ENCODE measurements around the gene HHAT.
"Not testable (repeated sequence)": the region's sequence is repeated elsewhere in the genome, so short reads cannot be mapped to it uniquely, and the experiment has no call there.

The HHAT gene

DNA sequence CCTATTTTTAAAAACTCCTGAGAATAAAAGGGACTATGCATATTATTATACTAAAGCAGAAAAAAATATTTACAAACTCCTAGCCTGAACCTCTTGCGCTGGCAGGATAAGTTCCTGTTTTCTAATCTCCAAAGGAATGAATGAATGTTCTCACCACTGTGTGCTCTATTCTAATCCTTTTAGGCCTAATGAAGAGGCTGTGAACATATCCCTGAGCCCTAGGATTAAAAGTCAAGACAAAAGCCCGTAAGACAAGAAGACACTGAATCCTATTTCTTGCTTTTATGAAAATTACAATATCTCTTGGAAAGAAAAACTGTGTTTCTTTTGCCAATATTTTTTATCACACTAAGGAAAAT, 317.5 kb downstream of the HHAT start:
- no peak for DNase-seq (ENCODE audit: low read depth in 2 of 2)

DNA sequence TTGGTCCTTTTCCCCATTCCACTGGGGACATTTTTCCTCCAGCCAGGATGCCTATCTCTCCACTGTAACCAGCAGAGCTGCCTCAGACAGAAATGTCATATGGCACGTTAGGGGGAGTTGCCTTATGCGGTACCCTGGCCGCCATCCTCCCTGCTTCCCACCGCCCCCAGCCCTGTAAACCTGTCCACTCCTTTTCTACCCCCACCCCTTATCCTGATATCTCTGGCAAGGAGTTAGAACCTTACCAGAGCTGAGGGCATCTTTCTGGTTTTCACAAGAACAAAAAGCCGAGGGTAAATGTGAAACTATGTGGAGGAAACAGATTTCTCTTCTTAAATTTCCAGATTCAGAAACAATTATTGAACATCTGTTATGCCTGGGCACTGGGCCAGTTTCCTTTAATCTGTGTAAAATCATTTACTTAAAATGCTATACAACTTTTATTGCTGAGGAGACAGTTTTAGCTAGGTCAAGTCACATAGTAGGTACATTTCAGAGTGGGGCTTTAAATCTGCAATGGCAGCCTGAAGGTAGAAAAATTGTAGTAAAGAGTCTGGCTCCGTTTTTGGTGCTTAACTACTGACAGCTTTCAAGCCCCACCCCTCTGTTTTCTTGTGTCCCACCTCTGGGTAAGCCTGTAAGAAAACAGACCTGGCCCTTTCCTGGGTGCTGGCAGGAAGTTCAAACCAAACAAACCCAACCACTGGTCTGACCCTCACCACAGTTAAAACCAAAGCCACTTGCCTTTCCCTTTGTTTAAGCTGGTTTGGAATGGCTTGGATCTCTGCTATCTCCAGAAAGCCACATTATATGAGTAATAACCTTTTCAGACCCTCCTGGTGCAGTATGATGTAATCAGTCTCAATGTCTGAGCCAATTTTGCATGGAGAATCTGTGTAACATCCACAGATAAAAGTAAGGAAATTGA, 319.0 kb downstream of the HHAT start:
- DNase-seq (ENCODE audit: low read depth in 2 of 2), result no peak

DNA sequence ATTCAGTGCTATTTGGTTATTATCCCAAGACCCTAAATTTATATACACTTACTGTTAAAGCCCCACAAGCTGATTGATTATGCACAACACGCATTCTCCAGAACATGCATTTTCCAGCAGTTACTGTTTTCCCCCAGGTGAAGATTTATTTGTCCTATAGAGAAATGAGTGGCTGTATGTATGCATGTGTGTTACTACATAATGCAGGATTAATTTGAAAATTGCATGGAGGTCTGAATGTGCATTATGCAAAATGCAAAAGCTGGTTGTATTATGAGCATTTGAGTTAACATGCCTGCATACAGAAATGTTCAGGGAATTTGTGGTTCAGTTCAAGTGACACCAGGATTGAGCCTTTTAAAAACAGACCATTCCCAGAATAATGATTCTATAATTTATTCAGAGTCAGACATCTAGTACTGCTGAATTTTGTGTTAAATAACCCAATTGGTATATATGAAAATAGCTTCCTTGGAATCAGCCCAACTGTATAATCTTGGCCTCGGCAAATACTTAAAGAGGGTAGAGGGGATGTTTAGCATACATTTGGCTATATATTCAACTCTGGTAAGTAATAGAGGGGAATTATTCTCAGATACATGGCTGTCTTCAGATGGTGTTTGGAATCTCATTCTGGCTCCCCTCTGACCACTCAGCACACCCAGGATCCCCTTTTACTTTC, 320.0 kb downstream of the HHAT start:
- DNase-seq (ENCODE audit: low read depth in 2 of 2), result no peak

DNA sequence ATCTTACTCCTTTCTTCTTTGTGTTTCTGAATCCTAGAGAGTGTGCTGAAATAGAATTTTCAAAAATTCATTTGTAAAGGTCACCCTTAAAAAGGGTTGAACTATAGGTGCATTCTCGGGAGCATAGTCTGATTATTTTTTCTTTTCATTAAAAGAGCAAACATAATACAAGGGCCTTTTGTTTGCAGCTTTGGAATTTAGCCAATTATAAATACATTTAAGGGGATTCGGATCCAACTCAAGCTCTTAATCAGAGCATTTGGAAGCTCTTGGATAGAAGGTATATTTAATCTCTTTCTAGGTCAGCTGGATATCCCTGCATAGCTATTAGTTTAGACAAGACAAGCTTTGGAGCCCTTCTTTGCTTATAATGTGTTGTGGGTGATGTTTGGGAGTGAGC, 321.7 kb downstream of the HHAT start:
- DNase-seq (ENCODE audit: low read depth in 2 of 2), result no peak

DNA sequence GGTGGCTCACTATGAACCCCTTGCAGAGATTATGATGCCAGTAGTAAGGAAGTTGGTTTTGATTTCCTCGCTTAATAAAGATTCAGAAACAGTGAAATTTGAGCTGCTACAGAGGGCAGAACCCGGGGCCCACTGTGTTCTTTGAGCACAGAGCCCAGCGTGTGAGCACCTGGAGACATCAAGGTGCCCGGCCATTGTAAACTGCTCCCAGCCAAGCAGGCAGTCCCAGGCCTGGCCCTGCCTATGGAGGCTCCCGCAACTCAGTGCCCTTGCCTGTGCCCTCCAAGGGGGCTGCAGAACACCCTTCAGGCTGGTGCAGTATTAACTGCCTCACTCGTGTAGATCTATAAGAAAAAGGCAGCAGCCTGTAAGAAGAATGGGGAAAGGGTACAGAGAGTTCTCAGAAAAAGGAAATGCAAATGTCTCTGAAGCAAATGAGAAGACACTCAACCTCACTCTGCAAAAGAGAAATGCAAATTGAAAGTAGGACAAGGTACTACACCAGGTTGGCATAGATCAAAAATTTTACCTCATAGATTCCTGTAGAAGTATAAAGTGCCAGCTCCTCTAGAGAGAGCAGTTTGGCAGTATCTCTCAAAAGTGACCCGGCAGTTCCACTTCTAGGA, 323.7 kb downstream of the HHAT start:
- DNase-seq (ENCODE audit: low read depth in 2 of 2), result no peak

DNA sequence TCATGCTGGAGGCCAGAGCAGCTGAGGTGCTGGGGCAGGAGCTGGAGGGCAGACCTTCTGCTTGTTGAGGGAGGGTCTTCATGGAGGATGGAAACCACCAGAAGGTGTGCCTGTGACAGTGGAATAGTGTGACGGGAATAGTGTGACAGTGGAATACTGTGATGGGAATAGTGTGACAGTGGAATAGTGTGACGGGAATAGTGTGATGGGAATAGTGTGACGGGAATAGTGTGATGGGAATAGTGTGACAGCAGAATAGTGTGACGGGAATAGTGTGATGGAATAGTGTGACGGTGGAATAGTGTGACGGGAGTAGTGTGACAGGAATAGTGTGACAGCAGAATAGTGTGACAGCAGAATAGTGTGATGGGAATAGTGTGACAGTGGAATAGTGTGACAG, 325.1 kb downstream of the HHAT start:
- DNase-seq (ENCODE audit: low read depth in 2 of 2), result no peak

DNA sequence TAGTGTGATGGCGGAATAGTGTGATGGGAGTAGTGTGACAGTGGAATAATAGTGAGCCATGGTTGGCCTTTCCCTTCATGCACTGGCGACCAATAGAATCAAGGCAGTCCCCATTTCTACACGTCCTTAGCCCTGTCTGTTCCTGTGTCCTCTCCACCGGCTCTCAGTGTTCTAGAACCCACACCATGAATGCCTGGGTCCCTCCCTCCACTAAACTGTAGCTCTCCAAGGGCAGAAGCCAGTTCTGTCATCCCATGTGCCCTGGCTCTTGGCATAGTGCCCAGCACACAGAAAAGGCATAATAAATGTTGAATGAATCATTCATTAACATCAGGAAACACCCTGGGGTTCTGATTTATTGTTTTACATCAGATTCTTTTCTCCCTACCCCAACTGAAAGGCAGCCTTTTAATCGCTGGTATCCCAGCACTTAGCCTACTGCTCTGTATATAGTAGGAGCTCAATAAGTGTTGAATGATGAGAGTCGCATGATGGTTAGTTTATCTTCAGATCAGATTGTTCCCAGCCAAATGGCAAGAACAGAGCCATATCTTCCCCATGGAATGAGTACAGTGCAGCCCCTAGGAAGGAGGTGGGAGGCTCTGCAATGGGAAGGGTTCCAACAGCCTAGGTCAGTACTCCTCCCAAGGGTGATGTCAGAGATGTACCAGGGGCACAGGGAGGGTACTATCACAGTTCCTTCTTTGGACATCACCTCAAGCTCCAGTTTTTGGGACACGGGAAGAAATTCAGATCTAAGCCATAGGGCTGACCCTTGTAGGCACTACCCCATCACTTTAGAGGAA, 325.7 kb downstream of the HHAT start:
- no peak for DNase-seq (ENCODE audit: low read depth in 2 of 2)

DNA sequence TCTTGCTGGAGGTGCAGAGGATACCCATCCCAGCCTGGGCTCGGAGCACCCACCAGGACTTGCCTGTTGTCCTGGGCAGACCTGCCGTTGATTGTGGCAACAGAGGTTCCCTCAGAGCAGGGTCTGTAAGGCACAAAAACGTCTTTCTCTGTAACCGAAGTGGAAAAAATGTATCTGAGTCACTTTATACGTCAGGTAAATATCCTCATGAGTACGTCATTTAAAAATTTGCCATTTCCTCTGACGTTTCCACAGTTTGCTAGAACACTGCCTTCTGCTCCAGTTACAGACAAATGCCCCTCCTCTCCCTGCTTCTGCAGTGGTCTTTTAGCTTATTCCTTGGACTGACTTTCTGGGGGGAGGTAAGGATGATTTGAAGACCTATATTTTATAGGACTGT, 326.8 kb downstream of the HHAT start:
- no peak for DNase-seq (ENCODE audit: low read depth in 2 of 2)

DNA sequence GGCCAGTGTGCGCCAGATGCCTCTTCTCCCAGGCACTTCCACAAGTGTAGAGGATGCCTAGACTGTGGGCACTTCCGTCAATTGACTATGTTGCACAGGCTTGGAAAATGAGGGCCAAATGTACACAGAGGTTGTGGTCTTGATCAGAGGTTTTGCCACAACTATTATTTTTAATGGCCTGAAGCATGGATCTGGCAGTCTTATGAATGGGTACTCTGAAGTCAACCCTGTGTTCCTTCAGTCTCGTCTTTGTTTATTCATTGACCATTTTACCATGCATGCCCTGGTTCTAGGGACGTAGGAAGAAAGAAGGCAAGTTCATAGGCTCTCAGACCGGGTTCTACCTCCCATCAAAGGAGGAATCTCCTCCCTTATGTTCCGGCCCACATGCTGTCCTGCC, 329.1 kb downstream of the HHAT start:
- DNase-seq (ENCODE audit: low read depth in 2 of 2), result no peak

DNA sequence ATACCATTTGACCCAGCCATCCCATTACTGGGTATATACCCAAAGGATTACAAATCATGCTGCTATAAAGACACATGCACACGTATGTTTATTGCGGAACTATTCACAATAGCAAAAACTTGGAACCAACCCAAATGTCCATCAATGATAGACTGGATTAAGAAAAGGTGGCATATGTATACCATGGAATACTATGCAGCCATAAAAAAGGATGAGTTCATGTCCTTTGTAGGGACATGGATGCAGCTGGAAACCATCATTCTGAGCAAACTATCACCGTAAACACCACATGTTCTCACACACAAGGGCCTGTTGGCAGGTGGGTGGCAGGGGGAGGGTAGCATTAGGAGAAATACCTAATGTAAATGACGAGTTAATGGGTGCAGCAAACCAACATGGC, 332.8 kb downstream of the HHAT start:
- DNase-seq (ENCODE audit: low read depth in 2 of 2), result not testable (repeated sequence)

DNA sequence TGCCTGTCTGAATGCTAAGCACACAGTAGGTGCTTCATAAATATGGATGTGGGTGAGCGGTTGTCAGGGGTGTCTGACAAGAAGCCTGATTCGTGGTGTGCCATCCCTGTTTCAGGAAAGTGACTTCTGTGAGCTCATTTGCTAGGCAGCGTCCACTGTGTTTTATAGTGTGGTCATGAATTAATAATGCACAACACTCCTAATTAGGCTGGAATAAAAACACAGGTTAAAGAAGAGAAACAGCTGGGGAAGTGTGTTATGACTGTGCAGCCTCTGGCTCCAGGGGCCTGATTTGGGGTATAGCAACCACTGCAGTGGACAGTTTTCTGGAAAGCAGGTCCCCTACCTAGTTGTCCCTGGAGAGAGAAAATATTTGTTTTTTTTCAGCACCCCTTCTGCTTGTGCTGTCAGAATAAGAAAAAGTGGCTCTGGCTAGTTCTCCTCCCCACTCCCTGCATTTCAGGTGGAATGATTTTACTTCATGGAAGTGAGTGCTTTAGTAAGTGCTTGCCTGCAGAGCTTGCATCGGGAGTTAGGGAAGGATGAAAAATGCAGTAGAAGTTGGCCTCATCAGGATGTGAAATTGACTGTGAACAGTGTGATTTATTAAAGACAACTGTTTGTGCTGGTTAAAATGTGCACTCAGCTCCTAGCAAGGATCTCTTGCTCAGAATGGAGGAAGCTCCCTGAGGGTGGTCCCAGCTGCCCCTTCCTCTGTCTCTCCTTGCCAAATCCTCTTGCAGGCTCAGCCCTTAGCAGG, 333.8 kb downstream of the HHAT start:
- no peak for DNase-seq (ENCODE audit: low read depth in 2 of 2)

DNA sequence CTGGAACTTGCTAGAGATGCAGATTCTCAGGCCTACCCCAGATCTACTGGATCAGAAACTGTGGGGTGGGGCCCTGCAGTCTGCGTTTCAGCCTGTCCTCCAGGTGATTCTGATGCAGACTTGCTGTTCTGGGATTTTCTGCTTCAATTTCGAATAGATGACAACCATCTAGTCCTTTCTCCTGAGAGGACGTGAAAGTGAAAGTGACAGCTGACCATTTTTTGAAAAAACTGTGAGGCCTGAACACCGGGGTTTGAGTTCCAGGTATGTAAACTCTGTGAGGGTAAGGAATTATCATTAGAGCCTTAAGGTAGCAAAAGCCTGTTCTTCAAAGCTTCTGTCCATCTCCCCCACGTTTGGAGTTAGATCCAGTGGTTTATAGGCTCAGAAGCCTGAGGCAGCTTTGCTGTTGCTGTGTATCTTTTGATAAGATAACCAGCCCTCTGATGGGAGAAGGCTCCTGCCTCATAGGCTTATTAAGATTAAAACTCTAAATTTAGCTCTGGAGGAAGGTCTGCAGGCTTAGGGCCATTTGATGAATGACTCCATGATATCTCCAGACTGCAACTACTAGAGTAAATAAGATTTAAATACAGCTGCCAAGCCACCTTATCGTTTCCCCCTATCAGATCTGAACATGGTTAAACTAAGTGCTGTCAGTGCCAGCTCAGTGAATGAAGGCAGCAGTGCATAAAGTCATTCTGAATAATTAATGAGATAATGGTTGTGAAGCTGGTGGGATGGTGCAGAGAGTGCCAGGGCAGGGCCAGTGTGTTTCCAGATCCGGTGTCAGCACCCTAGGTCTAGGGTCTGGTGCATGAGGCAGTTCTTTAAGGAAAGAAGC, 335.2 kb downstream of the HHAT start:
- no peak for DNase-seq (ENCODE audit: low read depth in 2 of 2)

DNA sequence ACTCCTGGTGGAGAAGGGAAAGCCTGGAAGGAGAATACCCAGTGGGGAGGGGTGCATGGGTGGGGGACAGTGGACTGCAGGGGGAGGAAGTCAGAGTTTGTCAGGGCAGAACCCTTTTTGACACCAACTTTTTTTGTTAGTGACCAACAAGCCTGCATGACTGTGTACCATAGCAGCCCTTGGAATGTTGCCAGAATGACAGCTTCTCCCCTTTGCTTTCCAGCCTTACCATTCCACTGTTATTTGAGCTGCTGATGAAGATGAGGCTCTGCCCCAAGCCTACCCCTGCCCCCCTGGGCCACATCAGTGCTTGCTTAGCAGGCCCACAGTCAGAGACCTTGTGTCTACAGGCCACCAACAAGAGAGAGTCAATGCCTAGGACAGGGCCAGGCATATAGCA, 341.2 kb downstream of the HHAT start:
- no peak for DNase-seq (ENCODE audit: low read depth in 2 of 2)

DNA sequence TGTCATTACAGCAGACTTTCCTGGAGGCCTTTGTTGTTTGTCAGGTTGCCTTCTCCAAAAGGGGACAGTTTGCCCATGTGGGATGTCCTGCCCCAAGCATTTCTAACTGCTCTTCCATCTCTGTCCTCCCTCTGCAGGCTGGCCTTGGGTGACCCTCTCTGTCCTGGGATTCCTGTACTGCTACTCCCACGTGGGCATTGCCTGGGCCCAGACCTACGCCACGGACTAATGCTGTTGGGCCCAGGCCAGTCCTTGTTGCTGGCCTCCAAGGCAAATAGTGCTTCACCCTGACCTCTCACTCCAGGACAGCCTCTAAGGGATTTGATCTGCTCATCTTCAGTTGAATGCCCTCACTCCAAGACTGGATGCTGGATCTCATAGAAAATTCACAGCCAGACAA, 345.4 kb downstream of the HHAT start:
- no peak for DNase-seq (ENCODE audit: low read depth in 2 of 2)

DNA sequence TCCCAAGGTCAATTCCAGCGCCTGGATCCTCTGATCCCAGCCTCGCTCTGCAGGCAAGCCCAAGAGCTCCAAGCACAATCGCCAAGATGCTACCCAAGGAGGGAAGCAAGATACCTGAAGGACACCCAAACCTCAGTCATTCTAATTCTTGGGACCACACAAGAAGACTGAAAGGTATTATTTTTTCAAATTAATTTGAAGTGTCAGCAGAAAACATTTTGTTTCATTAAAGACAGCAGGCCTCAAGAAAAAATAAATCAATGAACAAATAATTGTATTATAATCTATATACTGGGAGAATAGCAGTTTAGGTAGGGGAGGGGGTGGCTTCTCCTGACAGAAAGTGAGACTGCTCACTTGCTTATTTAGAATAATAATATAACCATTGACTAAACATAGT, 347.8 kb downstream of the HHAT start:
- no peak for DNase-seq (ENCODE audit: low read depth in 2 of 2)

DNA sequence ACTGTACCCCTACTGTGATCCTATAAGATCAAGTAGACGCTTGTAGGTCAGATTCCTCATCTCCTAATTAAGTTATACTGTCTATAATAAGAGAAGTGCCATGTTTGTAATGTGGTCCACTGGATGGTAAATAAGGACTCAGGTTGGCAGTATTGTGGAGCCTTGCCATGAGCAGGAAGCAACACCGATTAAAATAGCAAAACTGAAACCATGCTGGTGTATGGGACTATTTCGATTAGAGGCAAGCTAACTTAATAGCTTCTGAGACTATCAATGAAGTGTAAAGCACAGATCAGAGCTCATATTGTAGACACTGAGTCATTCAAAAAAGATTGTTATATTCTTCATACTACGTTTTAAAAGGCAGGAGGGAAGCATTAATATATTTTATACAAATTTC, 348.8 kb downstream of the HHAT start:
- DNase-seq (ENCODE audit: low read depth in 2 of 2), result no peak

DNA sequence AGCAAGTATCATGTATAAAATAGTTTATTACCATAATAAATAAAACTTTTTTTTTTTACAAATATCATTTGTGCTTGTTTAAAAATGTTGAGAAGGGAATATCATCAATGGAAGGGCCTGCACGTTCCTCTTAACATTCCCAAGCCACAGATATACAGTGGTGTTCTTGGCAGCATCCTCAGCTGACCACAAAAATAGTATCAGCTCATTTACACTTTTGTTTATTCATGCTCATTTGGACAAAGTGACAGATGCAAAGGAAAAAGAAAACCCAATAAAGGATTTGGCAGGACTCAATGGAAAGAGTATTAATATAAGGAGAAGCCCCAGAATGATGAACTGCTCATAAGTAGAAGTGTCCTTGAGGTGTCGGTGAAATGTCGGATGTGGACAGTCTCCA, 349.6 kb downstream of the HHAT start:
- no peak for DNase-seq (ENCODE audit: low read depth in 2 of 2)

DNA sequence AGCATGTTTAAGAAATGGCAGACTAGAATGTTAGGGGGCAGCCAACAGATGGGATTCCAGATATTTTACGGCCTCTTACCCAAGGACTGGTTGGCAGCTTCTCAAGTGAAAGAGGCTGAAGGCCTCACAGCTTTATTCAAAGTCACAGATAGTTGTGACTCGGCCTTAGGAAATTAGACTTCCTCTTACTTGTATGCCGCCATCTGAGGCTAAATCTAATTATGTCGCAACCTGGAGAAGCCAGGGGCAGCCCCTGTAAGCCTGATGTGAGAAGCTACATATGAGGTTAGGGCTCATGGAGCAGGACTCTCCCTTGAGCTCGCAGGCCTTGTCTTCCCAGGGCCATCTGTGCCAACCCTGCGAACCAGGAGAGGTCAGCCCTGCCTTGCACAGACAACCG, 352.5 kb downstream of the HHAT start:
- DNase-seq (ENCODE audit: low read depth in 2 of 2), result no peak

DNA sequence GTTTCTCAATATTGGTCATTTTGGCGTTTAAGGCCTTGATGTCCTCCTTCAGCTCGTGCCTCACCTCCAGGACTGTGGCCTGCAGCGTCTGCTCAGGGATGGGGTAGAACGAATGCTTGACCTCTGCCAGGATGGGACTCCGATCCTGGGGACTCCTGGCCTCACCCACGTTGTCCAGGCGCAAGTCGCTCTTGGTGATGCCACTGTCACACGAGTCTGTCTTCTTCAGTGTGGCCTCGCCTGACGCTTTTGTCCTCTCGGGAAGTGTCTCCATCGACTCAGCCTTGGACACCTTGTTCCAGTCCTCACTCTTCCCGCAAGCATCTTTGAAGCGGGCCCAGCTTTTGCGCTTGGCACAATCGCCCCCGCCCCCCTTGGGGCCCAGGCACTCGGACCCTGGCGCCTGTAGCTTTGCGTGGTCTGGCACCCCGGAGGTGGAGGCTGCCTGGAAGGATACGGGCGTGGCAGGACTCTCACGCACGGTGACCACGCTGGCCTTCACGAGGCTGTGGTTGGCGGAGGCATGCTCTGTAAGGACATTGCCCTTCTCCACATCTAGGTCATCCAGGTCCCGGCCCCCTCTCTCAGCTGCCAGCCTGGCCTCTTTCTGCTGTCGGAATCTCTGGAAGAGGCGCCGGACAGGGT, 354.8 kb downstream of the HHAT start:
- no peak for DNase-seq (ENCODE audit: low read depth in 2 of 2)
